H1 (cell line): Measurements from ENCODE around the gene RING1. TPM values are rescaled to one million over a fixed set of nuclear protein-coding genes. Genes with fewer than 3 reads are reported as not detected.

Experiments
- CTCF ChIA-PET: fragments of 300-600 bp; sonication (Branson Sonifier 250); formaldehyde crosslinking; loops from one replicate; lab custom pipeline; 2021; ENCODE audit not compliant: partially characterized antibody; lab: Charles Lee
- POLR2A ChIA-PET: fragments of 300-600 bp; sonication (Branson Sonifier 250); formaldehyde crosslinking; loops from one replicate; lab custom pipeline; 2021; ENCODE audit warnings: inconsistent platforms; ENCODE audit not compliant: partially characterized antibody; lab: Charles Lee
- DNase-seq, 2 experiments: peaks; one replicate each; pipeline versions ENCODE4 v3.0.0 to v3.0.0-alpha.2; 2010 to 2022; ENCODE audit warnings: low spot score in 2 of 2, low read depth in 1 of 2, mixed read lengths in 1 of 2
- FAIRE-seq: peaks from 2 replicates; lab custom pipeline; 2011; peaks lifted over from hg19 to GRCh38; lab: Jason Lieb, UNC
- H2AFZ ChIP-seq: 2 replicates; pipeline ENCODE4 v1.8.1; 2012; ENCODE audit warnings: low read length, inconsistent platforms
- H2AK5ac ChIP-seq: 2 replicates; pipeline ENCODE4 v1.6.1; 2013; ENCODE audit warnings: low read depth, low read length
- H2BK120ac ChIP-seq: replicated peaks from 2 replicates; pipeline ENCODE3; 2013; ENCODE audit warnings: low read depth, low read length, inconsistent platforms
- H2BK12ac ChIP-seq: 2 replicates; pipeline ENCODE4 v1.6.1; 2013; ENCODE audit warnings: low read depth, low read length
- H2BK15ac ChIP-seq: 2 replicates; pipeline ENCODE4 v1.6.1; 2013; ENCODE audit warnings: low read length
- H2BK20ac ChIP-seq: 2 replicates; pipeline ENCODE4 v1.6.1; 2013; ENCODE audit warnings: low read length
- H2BK5ac ChIP-seq: 2 replicates; pipeline ENCODE4 v1.6.1; 2013; ENCODE audit warnings: low read depth, low read length
- H3K14ac ChIP-seq: 2 replicates; pipeline ENCODE4 v1.6.1; 2013; ENCODE audit warnings: inconsistent platforms; ENCODE audit not compliant: insufficient read length
- H3K18ac ChIP-seq: 2 replicates; pipeline ENCODE4 v1.6.1; 2013; ENCODE audit warnings: low read length; ENCODE audit errors: extremely low read depth
- H3K23ac ChIP-seq: 2 replicates; pipeline ENCODE4 v1.6.1; 2013; ENCODE audit warnings: inconsistent platforms; ENCODE audit not compliant: insufficient read length
- H3K23me2 ChIP-seq: 2 replicates; pipeline ENCODE4 v1.6.1; 2013; ENCODE audit warnings: low read depth, low read length
- H3K27ac ChIP-seq: 2 replicates; pipeline ENCODE4 v1.6.1; 2011; ENCODE audit warnings: low read depth, low read length, inconsistent platforms
- H3K27me3 ChIP-seq, 4 experiments: replicated peaks in 1 of 4; 1 replicate in 1 of 4; 2 replicates in 3 of 4; pipeline versions ENCODE4 v1.6.1 to v1.8.1; 2011 to 2013; ENCODE audit warnings: low read length in 3 of 4, mild to moderate bottlenecking in 3 of 4, inconsistent platforms in 2 of 4, mixed read lengths in 2 of 4, moderate library complexity in 1 of 4; ENCODE audit not compliant: control insufficient read depth in 3 of 4, insufficient read depth in 3 of 4; ENCODE audit errors: extremely low read depth in 1 of 4
- H3K36me3 ChIP-seq, 4 experiments: 2 replicates each; pipeline versions ENCODE4 v1.6.1 to v1.8.1; 2011 to 2013; ENCODE audit warnings: mild to moderate bottlenecking in 4 of 4, low read length in 3 of 4, moderate library complexity in 2 of 4, control low read depth in 1 of 4, inconsistent platforms in 1 of 4; ENCODE audit not compliant: insufficient read depth in 4 of 4, control insufficient read depth in 2 of 4
- H3K4ac ChIP-seq: replicated peaks from 2 replicates; pipeline ENCODE3; 2013; ENCODE audit warnings: low read length, low read depth, mixed read lengths, inconsistent platforms; ENCODE audit not compliant: insufficient read length
- H3K4me1 ChIP-seq, 4 experiments: replicated peaks in 1 of 4; 1 replicate in 1 of 4; 2 replicates in 3 of 4; pipeline versions ENCODE4 v1.6.1 to v1.8.1; 2011 to 2013; ENCODE audit warnings: low read length in 3 of 4, inconsistent platforms in 2 of 4, mixed read lengths in 1 of 4; ENCODE audit not compliant: insufficient read depth in 4 of 4, control insufficient read depth in 3 of 4
- H3K4me2 ChIP-seq, 2 experiments: 2 replicates each; pipeline versions ENCODE4 v1.6.1 to v1.8.1; 2011 to 2013; ENCODE audit warnings: low read depth in 2 of 2, low read length in 2 of 2, control low read depth in 1 of 2, inconsistent platforms in 1 of 2, mild to moderate bottlenecking in 1 of 2; ENCODE audit not compliant: insufficient read depth in 1 of 2
- H3K4me3 ChIP-seq, 4 experiments: fragments of 200-600, 300-600 bp in 1 of 4; sonication (generic), shearing (Covaris generic), sonication (Bioruptor Twin) in 1 of 4; 2 replicates each; pipeline versions ENCODE4 v1.5.1 to v1.8.1; 2011 to 2016; ENCODE audit warnings: low read length in 4 of 4, low read depth in 3 of 4, control low read depth in 2 of 4, inconsistent platforms in 2 of 4, mild to moderate bottlenecking in 2 of 4, mixed read lengths in 1 of 4, moderate library complexity in 1 of 4; ENCODE audit not compliant: insufficient read depth in 2 of 4; ENCODE audit errors: extremely low read depth in 1 of 4
- H3K56ac ChIP-seq: replicated peaks from 2 replicates; pipeline ENCODE3; 2013; ENCODE audit warnings: low read depth, mild to moderate bottlenecking, mixed read lengths, low read length, inconsistent platforms; ENCODE audit not compliant: insufficient read length
- H3K79me1 ChIP-seq: 2 replicates; pipeline ENCODE4 v1.6.1; 2013; ENCODE audit warnings: low read depth, low read length, control low read depth
- H3K79me2 ChIP-seq, 2 experiments: 2 replicates each; pipeline versions ENCODE4 v1.6.1 to v1.8.1; 2012 to 2013; ENCODE audit warnings: low read length in 2 of 2, mild to moderate bottlenecking in 2 of 2, inconsistent platforms in 1 of 2; ENCODE audit not compliant: insufficient read depth in 2 of 2, control insufficient read depth in 1 of 2
- H3K9ac ChIP-seq, 4 experiments: replicated peaks in 1 of 4; 1 replicate in 1 of 4; 2 replicates in 3 of 4; pipeline versions ENCODE4 v1.6.1 to v1.8.1; 2011 to 2013; ENCODE audit warnings: low read depth in 3 of 4, low read length in 3 of 4, control low read depth in 2 of 4, mild to moderate bottlenecking in 2 of 4, moderate library complexity in 2 of 4, inconsistent platforms in 1 of 4; ENCODE audit errors: extremely low read depth in 1 of 4
- H3K9me3 ChIP-seq, 2 experiments: 2 replicates each; pipeline versions ENCODE4 v1.6.1 to v1.8.1; 2012 to 2013; ENCODE audit warnings: mild to moderate bottlenecking in 2 of 2, moderate library complexity in 2 of 2, control low read depth in 1 of 2, inconsistent platforms in 1 of 2, low read depth in 1 of 2, low read length in 1 of 2, mixed read lengths in 1 of 2; ENCODE audit not compliant: insufficient read depth in 2 of 2
- H4K20me1 ChIP-seq, 2 experiments: replicated peaks in 1 of 2; 2 replicates each; pipeline versions ENCODE3 to v1.8.1; 2011 to 2013; ENCODE audit warnings: inconsistent platforms in 2 of 2, low read length in 2 of 2, mild to moderate bottlenecking in 1 of 2; ENCODE audit not compliant: insufficient read depth in 2 of 2, control insufficient read depth in 1 of 2
- H4K5ac ChIP-seq: 2 replicates; pipeline ENCODE4 v1.6.1; 2013; ENCODE audit warnings: low read length, low read depth, mixed read lengths, inconsistent platforms; ENCODE audit not compliant: insufficient read length
- H4K8ac ChIP-seq: 2 replicates; pipeline ENCODE4 v1.8.0; 2013; ENCODE audit warnings: mild to moderate bottlenecking, moderate library complexity, low read length, inconsistent platforms; ENCODE audit not compliant: insufficient read depth; ENCODE audit errors: extremely low read depth
- H4K91ac ChIP-seq: replicated peaks from 2 replicates; pipeline ENCODE3; 2013; ENCODE audit warnings: low read length, mixed read lengths, inconsistent platforms; ENCODE audit not compliant: insufficient read length
- CBX8 ChIP-seq: fragments of 300-800, 300-1000 bp; sonication (generic); IDR thresholded peaks from 2 replicates; pipeline ENCODE4 v1.7.1; 2016; ENCODE audit warnings: low read depth, low read length, borderline replicate concordance
- CEBPB ChIP-seq: IDR thresholded peaks from 2 replicates; pipeline ENCODE4 v1.6.1; 2012; ENCODE audit warnings: low read depth, low read length
- GTF2F1 ChIP-seq: IDR thresholded peaks from 2 replicates; pipeline ENCODE4 v1.6.1; 2012; ENCODE audit warnings: low read depth, low read length, improper control_type of control experiment, borderline replicate concordance
- KDM5A ChIP-seq: fragments of 200-600 bp; IDR thresholded peaks from 2 replicates; pipeline ENCODE4 v1.7.1; 2012; ENCODE audit warnings: mild to moderate bottlenecking, low read length, inconsistent platforms, mixed read lengths
- SIRT6 ChIP-seq: IDR thresholded peaks from one replicate; pipeline ENCODE4 v1.7.1; 2012; ENCODE audit warnings: low read length, inconsistent platforms
- SIX5 ChIP-seq: IDR thresholded peaks from 2 replicates; pipeline ENCODE4 v1.6.1; 2011; ENCODE audit warnings: mild to moderate bottlenecking, low read depth, low read length
- WGBS, 2 experiments: shearing (Covaris generic) in 1 of 2; methylation state at CpG; one replicate each; pipeline versions ENCODE4 v1.1.6 to v1.1.7; 2013 to 2015; ENCODE audit warnings: low lambda C conversion rate in 2 of 2, mixed read lengths in 2 of 2, inconsistent platforms in 1 of 2, low coverage in 1 of 2, missing lambda C conversion rate in 1 of 2; ENCODE audit not compliant: insufficient replicate concordance in 2 of 2, insufficient coverage in 1 of 2, insufficient read length in 1 of 2; ENCODE audit errors: extremely low coverage in 1 of 2, missing lambda C conversion rate in 1 of 2; 5-methylcytosine and 5-hydroxymethylcytosine counted together
- polyA plus RNA-seq, 7 experiments: library from polyadenylated mRNA; depleted of rRNA in 3 of 7; stranded (reverse) in 5 of 7; unstranded in 2 of 7; fragments of >200 nt in 5 of 7; fragments of 200-250 nt in 2 of 7; gene quantifications; 1 replicate in 5 of 7; 2 replicates in 1 of 7; 4 replicates in 1 of 7; pipeline versions ENCODE4 v1.2.1 to v1.2.3, GENCODE V29; 2011 to 2013; ENCODE audit warnings: missing spikeins in 2 of 7, mixed read lengths in 2 of 7
- total RNA-seq: library from RNA; stranded (reverse); fragmentation: NEBNext Ultra II Directional; extraction: Animal tissue kit (Norgen Biotek cat#: 25700); gene quantifications from 2 replicates; pipeline ENCODE4 v1.2.1, GENCODE V29; 2021

The RING1 gene
- total and polyA plus RNA-seq, 2 of the 8 experiments (the other 6 are each of a cell fraction or from before 2014, with no cell fraction given), result 16.4 to 26.0 TPM

- Histone ChIP-seq H3K4me3 (peak overlapping the region; percentile 87 to 89 (median 88)), H4K20me1 (peaks cover 5 to 23% of the 10 kb centered on the region in 2 experiments), H3K79me1 (peaks cover 16% of the 10 kb centered on the region), H3K4me1 (peaks cover 8 to 24% (median 9%) of the 10 kb centered on the region in 4 experiments), H4K91ac (no peak overlapping the region), H4K5ac (no peak overlapping the region), H3K9ac (peak overlapping the region; percentile 42 to 96 (median 62); a peak in 6 of 7 replicates), H2AK5ac (no peak overlapping the region; the same call in 1 of the 2 replicates), H3K4me2 (peak overlapping the region; percentile 96 to 99), H3K36me3 (peaks cover 7 to 30% (median 20%) of the 10 kb centered on the region in 4 experiments), H2BK5ac (peak overlapping the region; percentile 96), H3K79me2 (peaks cover 3 to 22% of the 10 kb centered on the region in 2 experiments; a peak in 3 of 4 replicates), H2BK15ac (no peak overlapping the region), H3K56ac (no peak overlapping the region), H2BK120ac (no peak overlapping the region), H3K4ac (no peak overlapping the region), H2AFZ (peak overlapping the region; percentile 51; the same call in 1 of the 2 replicates), H2BK20ac (no peak overlapping the region), H3K18ac (peak overlapping the region; percentile 26), H2BK12ac (no peak overlapping the region; the same call in 1 of the 2 replicates), H3K27me3 (no peaks in the 10 kb centered on the region), H4K8ac (no peak overlapping the region), H3K9me3 (no peaks in the 10 kb centered on the region), H3K27ac (peak overlapping the region; percentile 93; the same call in 1 of the 2 replicates), H3K23ac (no peak overlapping the region), H3K23me2 (peaks cover 14% of the 10 kb centered on the region), H3K14ac (no peak overlapping the region)
- POLR2A ChIA-PET, result interaction anchor here (0.6 to 1.7 kb wide), 10 partner anchors 10 to 229 kb away, joined by 3 to 7 read pairs (median 3); partner anchors contain the start of genes B3GALT4, RPS18 and VPS52
- DNase-seq, result peak in 1 of 2 experiments; percentile 73
- TF ChIP-seq GTF2F1 (no peak), SIX5 (no peak), SIRT6 (no peak), CEBPB (no peak), KDM5A (no peak), CBX8 (no peak)
- CTCF ChIA-PET, result interaction anchor here (2.8 to 3.1 kb wide), 3 partner anchors 10 to 49 kb away, joined by 8 to 30 read pairs (median 26); no protein-coding TSS in a partner anchor
- WGBS, 2 experiments, result 5% methylated on average over 14 of the region's 26 CpGs; no CpG with 5 or more reads in 1 of the 2 experiments
- no peak for FAIRE-seq
Observed at GRCh38 chr6:33199687-33200218, 8.5 kb upstream of the RING1 start.
